ENCODE measurements around the gene RAB6C. TPM values are rescaled to one million over a fixed set of nuclear protein-coding genes. Genes with fewer than 3 reads are reported as not detected.
"Not testable (repeated sequence)": the region's sequence is repeated elsewhere in the genome, so short reads cannot be mapped to it uniquely, and the experiment has no call there.

Gene RAB6C
- polyA plus RNA-seq (2013, experiment 1 of 2; ENCODE audit: insufficient read length): 0.23 TPM
- 0.30 TPM for polyA plus RNA-seq (2013, experiment 2 of 2; ENCODE audit: insufficient read length)

GRCh38 chr2:129979629-129980155, at the start of gene RAB6C:
TSS of gene RAB6C (plus strand) at chr2:129979666. CDS start at chr2:129980116, 450 bp downstream.
- not testable (repeated sequence) for DNase-seq

DNA sequence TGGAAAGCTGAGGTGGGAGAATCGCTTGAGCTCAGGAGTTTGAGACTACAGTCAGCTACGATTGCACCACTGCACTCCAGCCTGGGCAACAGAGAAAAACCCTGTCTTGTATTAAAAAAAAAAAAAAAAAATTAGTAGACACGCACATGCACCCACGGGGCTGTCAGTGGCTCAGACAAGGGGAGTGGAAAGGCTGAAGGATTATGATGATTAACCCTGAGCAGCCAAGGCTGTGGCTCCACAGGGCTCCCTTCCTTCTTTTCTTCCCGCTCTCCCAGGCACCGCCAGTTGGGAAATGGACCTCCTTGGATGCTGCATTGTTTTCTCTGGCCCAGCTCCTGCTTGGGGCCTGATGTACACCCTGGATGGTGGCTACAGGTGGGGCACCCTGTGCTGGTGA, 49.0 kb upstream of the RAB6C start:
- no peak for DNase-seq

GRCh38 chr2:129933387-129933786, 46.1 kb upstream of the RAB6C start:
- DNase-seq: not testable (repeated sequence)

GRCh38 chr2:129934044-129934822, 45.2 kb upstream of the RAB6C start:
- DNase-seq: peak; percentile 4

DNA sequence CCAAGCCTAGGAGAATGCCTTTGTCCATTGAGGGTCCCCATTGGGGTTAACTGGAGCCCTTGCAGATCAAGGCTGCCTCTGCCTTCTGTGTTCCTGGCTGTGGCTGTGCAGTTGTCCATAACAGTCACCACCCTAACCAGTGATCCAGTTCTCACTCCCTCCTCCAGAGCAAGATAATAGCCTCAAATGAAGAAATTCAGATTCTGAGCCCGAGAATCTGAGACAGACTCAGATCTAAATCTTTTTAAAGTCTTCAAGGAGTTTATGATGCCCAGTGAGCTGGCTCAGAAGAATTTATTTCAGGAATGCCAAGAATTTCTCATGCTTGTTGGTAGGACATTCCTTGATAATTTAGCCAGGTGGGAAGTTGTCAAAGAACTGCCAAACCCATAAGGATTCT, 44.3 kb upstream of the RAB6C start:
- DNase-seq: peak; percentile 7

- no peak for DNase-seq
Measured at GRCh38 chr2:129936334-129936934, 43.0 kb upstream of the RAB6C start.

DNA sequence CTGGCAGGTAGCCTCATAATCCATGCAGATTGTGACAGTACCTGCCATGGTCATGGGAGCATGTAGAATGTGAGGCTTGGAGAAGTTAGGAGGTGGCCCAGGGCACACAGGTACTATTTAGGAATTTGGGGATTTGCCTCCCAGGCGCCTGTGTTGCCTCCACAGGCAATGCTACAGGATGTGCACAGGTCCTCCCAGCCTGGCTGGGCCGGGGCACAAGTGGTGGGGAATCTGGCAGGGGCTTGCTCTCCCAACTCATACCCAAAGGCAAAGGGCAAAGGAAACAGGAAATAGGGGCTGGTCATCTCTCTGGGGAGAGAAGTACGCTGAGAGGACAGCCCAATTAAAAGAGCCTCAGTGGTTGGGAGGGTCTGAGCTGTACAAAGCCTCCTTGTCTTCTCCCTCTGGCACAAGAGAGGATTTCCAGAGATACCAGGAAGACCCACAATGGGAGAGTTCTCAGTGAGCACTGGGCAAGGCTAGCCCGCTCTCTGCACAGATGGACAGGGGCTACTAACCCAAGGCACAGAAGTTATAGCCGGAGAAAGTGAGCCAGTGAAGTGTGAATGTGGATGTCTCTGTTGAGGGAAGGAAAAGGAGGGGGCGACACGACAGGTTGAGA, 40.5 kb upstream of the RAB6C start:
- not testable (repeated sequence) for DNase-seq

DNA sequence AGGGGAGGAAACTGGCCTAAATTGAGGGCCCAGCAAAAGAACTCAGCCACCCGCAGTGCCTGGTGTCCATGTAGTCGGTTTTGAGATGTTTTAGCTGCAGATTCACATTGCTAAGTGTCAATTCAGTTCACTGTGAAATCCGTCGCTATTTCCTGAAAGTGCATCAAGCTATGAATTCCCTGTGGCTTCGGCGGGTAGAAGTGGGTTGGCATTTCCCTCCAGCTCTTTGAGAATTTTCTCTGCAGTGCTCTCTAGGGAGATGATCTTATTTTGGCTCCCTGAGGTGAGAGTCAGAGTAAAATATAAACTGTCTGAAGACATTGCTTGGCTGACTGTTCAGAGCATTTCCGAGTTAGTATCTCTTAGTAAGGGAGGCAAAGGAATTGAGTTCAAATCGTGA, 36.0 kb upstream of the RAB6C start:
- DNase-seq: not testable (repeated sequence)

DNA sequence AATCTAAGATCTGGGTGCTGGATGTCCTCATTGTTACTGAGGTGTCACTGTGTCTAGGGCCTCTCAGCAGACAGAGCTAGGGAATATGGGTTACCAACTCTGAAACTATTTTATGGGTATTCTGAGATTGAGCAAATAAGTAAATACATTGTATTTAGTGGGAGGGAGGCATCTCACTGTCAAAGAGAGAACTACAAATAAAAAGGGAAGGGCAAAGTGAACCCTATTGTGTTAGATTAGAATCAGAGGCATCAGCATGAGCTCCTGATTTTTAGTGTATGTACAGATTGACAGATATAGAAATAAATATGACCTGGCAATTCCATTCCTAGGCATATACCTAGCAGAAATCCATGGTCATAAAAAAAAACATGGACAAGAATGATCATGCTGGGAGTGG, 33.9 kb upstream of the RAB6C start:
- no peak for DNase-seq

- DNase-seq: not testable (repeated sequence)
Measured at GRCh38 chr2:129947712-129948111, 31.8 kb upstream of the RAB6C start.

DNA sequence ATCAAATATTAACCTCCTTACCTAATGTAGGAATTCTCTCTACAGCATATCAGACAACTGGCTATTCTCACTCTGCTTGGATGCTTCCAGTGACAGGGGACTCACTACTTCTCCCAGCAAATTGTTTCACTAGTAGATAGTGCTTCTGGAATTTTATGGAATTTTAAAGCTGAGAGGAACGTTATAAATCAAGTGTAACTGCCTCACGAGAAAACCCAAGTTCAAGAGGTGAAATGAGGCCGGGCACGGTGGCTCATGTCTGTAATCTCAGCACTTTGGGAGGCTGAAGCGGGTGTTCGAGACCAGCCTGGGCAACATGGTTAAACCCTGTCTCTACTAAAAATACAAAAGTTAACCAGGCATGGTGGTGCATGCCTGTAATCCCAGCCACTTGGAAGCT, 23.3 kb upstream of the RAB6C start:
- DNase-seq: not testable (repeated sequence)

DNA sequence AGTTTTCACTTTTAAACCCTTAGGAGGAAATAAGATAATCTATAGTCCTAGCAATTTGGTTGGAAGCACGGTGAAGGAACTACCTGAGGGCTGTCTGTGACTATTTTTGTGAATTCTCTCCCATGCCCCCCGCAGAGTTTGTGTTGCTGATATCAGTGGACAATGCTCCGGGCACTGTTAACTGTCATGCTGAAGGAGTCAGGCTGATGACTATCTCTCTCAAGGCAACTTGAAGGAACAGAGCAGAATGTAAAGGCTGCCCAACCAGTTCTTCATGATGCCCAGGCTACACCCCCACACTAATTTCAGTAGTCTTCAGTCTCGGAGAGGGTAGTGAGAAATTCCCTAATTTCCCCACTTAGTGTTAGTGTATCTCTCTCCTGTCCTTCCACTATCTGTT, 21.6 kb upstream of the RAB6C start:
- DNase-seq: no peak

DNA sequence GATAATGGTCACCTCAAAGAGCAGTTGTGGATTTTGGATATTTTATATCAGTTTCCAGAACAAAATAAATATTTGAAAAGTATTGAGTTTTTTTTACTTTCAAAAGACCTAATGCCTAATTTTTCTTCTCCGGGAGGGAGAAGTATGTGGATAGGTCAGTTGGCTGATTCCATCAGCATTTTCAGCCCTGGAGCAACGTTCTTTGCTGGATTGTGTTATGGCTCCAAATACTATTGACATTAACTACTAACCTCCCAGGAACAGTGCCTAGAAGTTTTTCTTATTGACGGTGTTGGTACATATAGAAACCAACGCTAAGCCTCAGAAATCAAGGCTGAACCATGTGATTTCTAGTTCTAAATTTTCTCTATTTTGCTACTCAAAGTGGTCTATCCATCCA, 20.7 kb upstream of the RAB6C start:
- DNase-seq: not testable (repeated sequence)

DNA sequence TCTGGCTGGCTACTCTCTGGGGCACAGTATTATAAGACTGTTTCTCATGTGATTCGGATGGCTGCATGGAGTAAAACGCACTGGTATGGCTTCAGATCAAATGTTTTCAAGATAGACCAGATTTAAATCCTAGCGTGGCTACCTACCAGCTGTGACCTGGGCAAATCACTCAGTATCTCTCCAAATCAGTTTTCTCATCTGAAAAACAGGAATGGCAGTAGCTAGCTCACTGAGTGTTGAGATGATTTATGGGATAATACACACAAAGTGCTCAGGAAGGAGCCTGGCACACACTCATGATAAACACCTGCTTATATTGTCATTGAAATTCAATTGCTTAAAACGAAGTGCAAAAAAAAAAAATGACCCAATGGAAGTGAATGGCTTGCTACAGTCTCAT, 10.9 kb upstream of the RAB6C start:
- DNase-seq: not testable (repeated sequence)

DNA sequence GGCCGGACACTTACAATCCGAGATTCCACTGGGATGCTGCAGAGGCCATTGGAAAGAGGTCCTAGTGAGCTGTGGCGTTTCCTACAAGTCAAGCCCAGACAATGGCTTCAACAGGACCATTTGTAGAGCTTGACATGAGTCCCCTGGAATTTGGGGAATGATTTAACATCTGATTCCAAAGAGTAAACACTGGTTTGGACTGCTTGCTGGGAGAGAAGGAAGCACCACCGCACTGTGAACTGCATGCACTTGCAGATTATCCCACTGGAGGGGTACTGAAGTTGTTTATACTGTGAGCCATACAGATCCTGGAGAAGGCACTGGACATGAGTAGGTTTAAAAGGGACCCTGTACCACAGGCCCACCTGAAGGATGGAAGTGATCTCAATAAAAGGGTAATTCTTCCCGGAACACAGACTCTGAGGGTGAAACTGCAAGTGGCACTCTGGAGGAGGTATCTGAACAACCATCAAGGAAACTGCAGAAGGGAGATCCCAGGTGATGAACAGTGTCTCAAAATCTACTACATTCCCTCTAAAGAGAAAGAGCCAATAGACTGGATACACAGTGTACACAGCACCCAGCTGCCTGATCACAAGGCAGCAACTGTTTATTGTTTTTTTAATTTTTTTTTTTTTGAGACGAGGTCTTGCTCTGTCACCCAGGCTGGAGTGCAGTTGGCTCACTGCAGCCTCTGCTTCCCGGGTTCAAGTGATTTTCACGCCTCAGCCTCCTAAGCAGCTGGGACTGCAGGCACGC, 4.3 kb upstream of the RAB6C start:
- DNase-seq: no peak

GRCh38 chr2:129976969-129977368, 2.5 kb upstream of the RAB6C start:
- not testable (repeated sequence) for DNase-seq

- DNase-seq: no peak
Measured at GRCh38 chr2:129977986-129978385, 1.5 kb upstream of the RAB6C start.

DNA sequence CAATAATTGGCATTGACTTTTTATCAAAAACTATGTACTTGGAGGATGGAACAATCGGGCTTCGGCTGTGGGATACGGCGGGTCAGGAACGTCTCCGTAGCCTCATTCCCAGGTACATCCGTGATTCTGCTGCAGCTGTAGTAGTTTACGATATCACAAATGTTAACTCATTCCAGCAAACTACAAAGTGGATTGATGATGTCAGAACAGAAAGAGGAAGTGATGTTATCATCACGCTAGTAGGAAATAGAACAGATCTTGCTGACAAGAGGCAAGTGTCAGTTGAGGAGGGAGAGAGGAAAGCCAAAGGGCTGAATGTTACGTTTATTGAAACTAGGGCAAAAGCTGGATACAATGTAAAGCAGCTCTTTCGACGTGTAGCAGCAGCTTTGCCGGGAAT, 780 bp downstream of the RAB6C start:
- not testable (repeated sequence) for DNase-seq

DNA sequence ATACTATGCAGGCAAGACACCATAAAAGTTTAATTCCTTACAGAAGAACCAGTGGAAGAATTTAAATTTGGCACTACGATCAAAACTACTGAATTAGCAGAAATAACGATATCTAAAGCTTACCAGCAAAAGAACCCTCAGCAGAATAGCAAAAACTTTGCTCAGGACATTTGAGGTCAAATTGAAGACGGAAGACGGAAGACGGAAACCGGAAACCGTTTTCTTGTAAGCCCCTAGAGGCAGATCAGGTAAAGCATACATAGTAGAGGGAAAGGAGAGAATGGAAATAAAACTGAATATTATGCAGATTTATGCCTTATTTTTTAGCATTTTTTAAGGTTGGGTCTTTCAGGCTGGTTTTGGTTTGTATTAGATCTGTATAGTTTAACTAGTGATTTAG, 2.2 kb downstream of the RAB6C start:
- DNase-seq: not testable (repeated sequence)

- no peak for DNase-seq
Measured at GRCh38 chr2:129984426-129984825, 5.0 kb downstream of the RAB6C start.

DNA sequence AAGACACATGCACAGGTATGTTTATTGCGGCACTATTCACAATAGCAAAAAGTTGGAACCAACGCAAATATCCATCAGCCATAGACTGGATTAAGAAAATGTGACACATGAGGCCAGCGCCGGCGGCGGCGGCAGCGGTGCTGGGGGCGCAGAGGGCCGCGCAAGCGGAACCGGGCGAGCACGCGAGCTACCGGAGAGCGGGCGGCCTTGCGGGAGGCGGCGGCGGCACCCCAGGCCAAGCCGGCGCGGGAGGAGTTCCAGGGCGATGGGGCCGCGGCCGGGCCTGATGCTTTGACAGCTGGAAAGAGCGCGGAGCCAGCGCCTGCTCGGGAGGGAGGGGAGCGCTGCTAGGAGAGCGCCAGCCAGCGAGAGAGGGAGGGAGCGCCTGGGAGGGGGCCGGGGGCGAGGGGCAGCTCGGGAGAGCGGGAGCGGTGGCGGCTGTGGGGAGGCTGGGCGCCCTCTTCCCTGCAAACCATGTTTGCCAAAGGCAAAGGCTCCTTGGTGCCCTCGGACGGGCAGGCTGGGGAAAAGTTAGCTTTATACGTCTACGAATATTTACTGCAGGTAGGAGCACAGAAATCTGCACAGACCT, 13.0 kb downstream of the RAB6C start:
- not testable (repeated sequence) for DNase-seq

DNA sequence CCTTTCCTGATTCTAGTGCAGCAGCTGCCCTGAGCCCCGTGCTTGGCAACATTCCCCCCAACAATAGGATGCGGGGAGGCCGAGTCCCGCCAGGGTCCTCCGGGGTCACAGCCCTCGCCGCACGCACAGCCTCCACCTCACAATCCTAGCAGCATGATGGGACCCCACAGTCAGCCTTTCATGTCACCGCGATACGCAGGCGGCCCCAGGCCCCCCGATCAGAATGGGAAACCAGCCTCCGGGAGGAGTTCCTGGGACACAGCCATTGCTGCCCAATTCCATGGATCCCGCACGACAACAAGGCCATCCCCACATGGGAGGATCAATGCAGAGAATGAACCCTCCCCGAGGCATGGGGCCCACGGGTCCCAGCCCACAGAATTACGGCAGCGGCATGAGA, 13.7 kb downstream of the RAB6C start:
- DNase-seq: not testable (repeated sequence)

Measured in fibroblast of skin of abdomen (primary cell).